ENCODE results near the gene LITAFD. TPM values are rescaled to one million over a fixed set of nuclear protein-coding genes. Genes with fewer than 3 reads are reported as not detected.

LITAFD gene
- total RNA-seq, 4 donors from 2014 or later, result not detected

GRCh38 chr16:8858994-8859912 lies 22.9 kb upstream of the LITAFD start:
- intact Hi-C loops (cut with DNase I; ENCODE audit: low total_unique reads), result no loop called here
- H3K27me3 ChIP-seq, result no peaks in the 10 kb centered on the region
- DNase-seq, result no peak
- peak overlapping the region; percentile 47 to 73 for H3K27ac ChIP-seq
- peaks cover 0 to 9% of the 10 kb centered on the region in 2 donors for H3K4me1 ChIP-seq
- no peak overlapping the region for H3K4me3 ChIP-seq
- TF ChIP-seq POLR2A (IDR thresholded peaks at IDR 0.05), result no peak
- TF ChIP-seq, protein P1, sequence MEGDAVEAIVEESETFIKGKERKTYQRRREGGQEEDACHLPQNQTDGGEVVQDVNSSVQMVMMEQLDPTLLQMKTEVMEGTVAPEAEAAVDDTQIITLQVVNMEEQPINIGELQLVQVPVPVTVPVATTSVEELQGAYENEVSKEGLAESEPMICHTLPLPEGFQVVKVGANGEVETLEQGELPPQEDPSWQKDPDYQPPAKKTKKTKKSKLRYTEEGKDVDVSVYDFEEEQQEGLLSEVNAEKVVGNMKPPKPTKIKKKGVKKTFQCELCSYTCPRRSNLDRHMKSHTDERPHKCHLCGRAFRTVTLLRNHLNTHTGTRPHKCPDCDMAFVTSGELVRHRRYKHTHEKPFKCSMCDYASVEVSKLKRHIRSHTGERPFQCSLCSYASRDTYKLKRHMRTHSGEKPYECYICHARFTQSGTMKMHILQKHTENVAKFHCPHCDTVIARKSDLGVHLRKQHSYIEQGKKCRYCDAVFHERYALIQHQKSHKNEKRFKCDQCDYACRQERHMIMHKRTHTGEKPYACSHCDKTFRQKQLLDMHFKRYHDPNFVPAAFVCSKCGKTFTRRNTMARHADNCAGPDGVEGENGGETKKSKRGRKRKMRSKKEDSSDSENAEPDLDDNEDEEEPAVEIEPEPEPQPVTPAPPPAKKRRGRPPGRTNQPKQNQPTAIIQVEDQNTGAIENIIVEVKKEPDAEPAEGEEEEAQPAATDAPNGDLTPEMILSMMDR (IDR thresholded peaks at IDR 0.05), result no peak
- H3K9me3 ChIP-seq, result no peaks in the 10 kb centered on the region
- H3K36me3 ChIP-seq, result no peaks in the 10 kb centered on the region

DNA sequence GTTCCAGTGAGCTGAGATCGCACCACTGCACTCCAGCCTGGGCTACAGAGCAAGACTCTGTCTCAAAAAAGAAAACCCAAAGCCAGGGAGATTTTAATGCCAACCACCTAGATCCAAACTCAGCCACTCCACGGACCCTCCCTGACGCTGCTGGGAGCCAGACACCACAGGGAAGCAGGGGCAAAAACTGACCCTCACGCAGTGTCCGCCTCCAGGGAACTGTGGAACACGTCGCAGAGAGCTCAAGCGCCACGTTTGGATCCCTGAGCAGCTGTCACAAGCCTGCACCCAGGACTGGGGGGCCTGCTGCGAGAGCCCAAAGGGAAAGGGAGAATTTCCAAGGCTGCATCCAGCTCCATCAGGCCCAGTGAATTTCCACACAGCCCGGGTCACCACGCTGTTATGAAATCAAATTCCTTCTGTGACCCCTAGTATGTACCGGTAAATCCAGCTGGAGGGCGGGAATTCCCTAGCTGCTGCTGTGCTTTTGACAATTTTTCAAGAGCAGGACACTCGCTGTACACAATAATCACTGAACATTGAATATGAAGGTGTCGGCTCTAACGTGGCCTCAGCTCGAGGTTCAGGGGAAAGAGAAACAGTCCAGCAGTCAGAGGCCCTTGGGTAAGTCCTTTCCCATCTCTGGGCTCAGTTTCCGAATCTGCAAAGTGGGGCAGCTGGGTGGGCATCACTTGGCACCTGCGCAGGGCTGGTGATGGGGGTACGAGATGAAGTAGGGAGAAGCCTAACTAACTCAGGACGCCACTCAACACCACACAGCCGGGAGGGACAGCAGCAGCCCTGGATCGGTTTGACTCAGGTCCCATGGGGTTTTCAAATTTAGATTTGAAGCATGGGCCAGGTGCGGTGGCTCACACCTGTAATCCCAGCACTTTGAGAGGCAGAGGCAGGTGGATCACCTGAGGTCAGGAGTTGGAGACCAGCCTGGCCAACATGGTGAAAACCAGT lies 22.0 kb upstream of the LITAFD start:
- H3K4me3 ChIP-seq, result no peak overlapping the region
- peak; percentile 79 to 82 for DNase-seq
- peak overlapping the region; percentile 47 to 73 for H3K27ac ChIP-seq
- no peaks in the 10 kb centered on the region for H3K9me3 ChIP-seq
- TF ChIP-seq POLR2A (IDR thresholded peaks at IDR 0.05), result no peak
- TF ChIP-seq, protein P1 (IDR thresholded peaks at IDR 0.05), result no peak
- H3K36me3 ChIP-seq, result no peaks in the 10 kb centered on the region
- H3K27me3 ChIP-seq, result no peaks in the 10 kb centered on the region
- intact Hi-C loops (cut with DNase I; ENCODE audit: low total_unique reads), result no loop called here
- H3K4me1 ChIP-seq, result peaks cover 0 to 16% of the 10 kb centered on the region in 2 donors

GRCh38 chr16:8861563-8862308 lies 20.4 kb upstream of the LITAFD start:
- H3K4me3 ChIP-seq, result no peak overlapping the region

GRCh38 chr16:8862309-8863130 lies 19.6 kb upstream of the LITAFD start:
- peaks cover 0 to 36% of the 10 kb centered on the region in 2 donors for H3K4me1 ChIP-seq
- no peak overlapping the region for H3K4me3 ChIP-seq
- no peak for TF ChIP-seq POLR2A (IDR thresholded peaks at IDR 0.05)
- TF ChIP-seq, protein P1 (IDR thresholded peaks at IDR 0.05), result no peak
- no peak for DNase-seq
- intact Hi-C loops (cut with DNase I; ENCODE audit: low total_unique reads), result no loop called here
- H3K36me3 ChIP-seq, result no peaks in the 10 kb centered on the region
- no peaks in the 10 kb centered on the region for H3K9me3 ChIP-seq
- peak overlapping the region in 1 of 2 donors; percentile 73 for H3K27ac ChIP-seq
- no peaks in the 10 kb centered on the region for H3K27me3 ChIP-seq

More at GRCh38 chr16:8861563-8862308, 20.4 kb upstream of the LITAFD start:
- TF ChIP-seq POLR2A (IDR thresholded peaks at IDR 0.05), result no peak
- TF ChIP-seq, protein P1 (IDR thresholded peaks at IDR 0.05), result no peak
- peak overlapping the region; percentile 45 to 73 for H3K27ac ChIP-seq
- intact Hi-C loops (cut with DNase I; ENCODE audit: low total_unique reads), result no loop called here
- peak in 1 of 2 donors; percentile 43 for DNase-seq
- H3K36me3 ChIP-seq, result no peaks in the 10 kb centered on the region
- H3K4me1 ChIP-seq, result peaks cover 0 to 28% of the 10 kb centered on the region in 2 donors
- no peaks in the 10 kb centered on the region for H3K9me3 ChIP-seq
- no peaks in the 10 kb centered on the region for H3K27me3 ChIP-seq

Measured in uterus (tissue), 4 donors.